T47D (cell line): ENCODE data around the gene IL1R2.

Source experiments
- DNase-seq, 2 experiments: peaks; one replicate each; pipeline versions ENCODE4 v3.0.0 to v3.0.0-alpha.2; 2011 to 2012; ENCODE audit warnings: low read depth in 1 of 2, low spot score in 1 of 2
- JUND ChIP-seq: IDR thresholded peaks from 2 replicates; pipeline ENCODE4 v1.6.1; 2012; ENCODE audit warnings: low read depth
- in situ Hi-C: cut with HindIII; loops from 2 replicates; pipeline ENCODE4 v1.10.0; 2016; ENCODE audit warnings: low sequenced_read_pairs, low pct_unique_long_range_greater_than_20kb

The IL1R2 gene

DNA sequence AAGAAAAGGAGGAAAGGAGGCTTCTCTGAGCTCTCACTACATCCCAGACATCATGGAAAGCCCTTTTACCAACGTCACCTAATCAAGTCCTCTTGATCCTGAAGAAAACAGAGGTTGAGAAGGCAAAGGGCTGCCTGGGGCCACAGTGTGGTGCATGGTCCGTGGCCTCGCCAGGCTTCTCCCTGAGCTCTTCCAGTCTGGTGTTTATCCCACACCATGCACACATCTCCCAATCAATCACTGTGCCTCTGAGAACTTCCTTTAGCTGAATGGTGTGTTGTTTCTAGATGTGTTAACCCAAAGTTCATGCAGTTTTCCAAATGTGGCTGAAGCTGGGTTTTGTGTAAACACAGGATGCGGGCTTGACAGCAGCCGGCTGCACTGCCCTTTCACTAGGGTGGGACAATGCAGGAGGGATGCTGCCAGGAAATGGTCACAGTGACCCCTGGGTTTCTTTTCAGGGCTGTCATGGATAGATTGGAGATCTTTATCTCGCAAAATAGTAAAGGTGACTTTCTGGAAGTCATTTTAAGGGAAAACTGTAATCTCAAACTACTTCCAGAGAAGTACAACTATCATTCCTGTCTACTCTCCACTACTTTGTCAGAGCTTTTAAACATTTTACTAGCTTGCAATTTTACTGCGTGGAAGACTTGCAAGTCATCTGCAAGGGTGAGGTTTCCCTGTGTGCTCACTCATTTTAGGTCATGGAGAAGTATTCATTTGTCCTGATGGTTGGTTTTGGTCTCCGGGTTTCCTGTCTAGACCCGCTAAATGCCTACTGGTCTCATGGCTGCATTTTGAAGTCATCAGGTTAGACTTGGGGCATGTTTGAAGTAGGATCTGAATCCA lies 54.6 kb downstream of the IL1R2 start:
- in situ Hi-C loops = no loop called here
- DNase-seq = no peak
- no peak for TF ChIP-seq JUND

GRCh38 chr2:102048465-102048864 lies 56.7 kb downstream of the IL1R2 start:
- DNase-seq = no peak
- in situ Hi-C loops = no loop called here
- no peak for TF ChIP-seq JUND

GRCh38 chr2:102049756-102050443 lies 58.1 kb downstream of the IL1R2 start:
- TF ChIP-seq JUND = no peak
- no peak for DNase-seq
- in situ Hi-C loops = no loop called here

DNA sequence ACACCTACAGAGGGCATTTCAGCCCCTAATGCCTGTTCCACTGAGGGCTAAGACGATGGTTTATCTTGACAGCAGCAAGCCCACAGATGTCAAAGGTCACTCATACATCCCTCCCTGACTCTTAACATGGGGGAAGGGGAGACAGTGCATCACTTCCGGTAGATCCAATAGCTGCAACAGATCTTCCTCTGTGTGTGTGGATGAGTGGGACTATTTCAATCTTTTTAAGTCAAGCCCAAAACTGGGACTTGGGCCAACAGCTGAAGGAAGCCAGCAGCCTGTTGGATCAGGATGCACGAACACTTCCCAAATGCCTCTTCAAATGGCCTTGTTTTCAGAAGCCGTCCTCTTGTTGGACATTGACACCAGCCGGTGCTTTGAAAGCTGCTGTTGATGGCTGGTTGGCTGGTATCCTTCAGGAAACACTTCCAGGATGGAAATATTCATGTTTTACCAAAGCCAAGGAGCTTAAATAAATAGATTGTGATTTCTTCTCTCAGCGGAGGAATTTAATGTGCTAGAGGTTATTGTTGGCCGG lies 59.2 kb downstream of the IL1R2 start:
- no peak for DNase-seq
- TF ChIP-seq JUND = no peak
- in situ Hi-C loops = no loop called here

DNA sequence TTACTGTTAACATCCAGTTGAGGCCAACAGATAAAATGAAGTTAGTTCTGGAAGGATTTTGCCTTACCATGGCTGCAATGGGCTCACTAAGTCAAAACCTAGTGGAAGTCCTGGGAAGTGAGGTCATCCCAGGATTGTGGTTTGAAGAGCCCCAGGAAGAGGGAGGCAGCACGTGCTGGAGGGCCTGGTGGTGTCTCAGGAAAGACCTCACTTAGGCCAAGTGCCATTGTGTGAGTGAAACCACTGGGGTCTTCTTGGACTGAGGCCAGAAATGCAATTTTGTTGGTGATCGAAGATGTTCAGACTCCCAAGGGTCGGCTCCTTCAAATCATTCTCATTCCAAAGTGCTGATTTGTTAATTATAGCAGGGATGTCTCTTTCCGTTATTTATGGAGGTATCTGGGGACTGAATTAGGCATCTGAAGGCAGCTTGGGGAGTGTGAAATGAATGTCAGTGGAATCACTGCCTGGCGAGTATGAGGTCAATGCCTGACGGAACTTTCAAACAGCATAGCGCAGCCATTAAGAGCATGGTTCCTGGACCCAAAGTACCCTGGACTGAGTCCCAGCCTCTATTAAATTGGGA lies 60.0 kb downstream of the IL1R2 start:
- DNase-seq = no peak
- in situ Hi-C loops = no loop called here
- no peak for TF ChIP-seq JUND

DNA sequence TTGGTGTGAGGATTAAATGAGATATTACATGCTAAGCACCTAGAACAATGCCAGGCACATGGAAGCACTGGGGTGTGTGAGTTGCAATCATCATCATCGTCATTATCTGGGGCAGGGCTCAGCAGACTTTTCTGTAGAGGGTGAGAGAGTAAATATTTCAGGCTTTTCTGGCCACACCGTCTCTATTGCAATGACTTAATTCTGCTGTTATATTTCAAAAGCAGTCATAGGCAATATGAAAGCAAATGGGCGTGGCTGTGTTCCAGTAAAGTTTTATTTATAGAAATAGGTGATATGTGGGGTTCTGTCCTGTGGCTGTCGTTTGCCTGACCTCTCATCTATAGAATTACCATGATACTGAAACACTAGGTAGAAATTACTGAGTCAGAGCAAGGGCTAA lies 60.6 kb downstream of the IL1R2 start:
- in situ Hi-C loops = no loop called here
- DNase-seq = no peak
- no peak for TF ChIP-seq JUND

DNA sequence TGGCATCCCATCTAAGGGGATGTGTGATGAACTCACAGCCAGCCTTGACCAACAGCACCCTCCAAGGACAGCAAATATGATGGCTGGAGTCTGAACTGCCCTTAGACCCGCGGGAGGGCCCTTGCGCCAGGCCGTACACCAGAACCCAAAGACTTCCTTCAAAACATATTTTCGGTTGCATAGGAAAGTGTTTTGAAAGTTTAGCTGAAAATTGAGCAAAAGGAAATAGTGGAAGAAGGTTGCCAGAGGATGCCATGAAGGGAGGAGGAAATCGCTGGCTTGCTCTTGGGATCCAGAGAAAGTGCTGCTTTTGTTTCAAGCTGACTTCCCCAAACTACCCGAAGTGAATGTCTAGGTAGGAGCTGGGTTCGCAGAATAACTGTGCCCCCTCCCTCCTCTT lies 61.3 kb downstream of the IL1R2 start:
- TF ChIP-seq JUND = no peak
- in situ Hi-C loops = no loop called here
- DNase-seq = no peak

GRCh38 chr2:102055346-102055990 lies 63.7 kb downstream of the IL1R2 start:
- DNase-seq = no peak
- in situ Hi-C loops = no loop called here
- no peak for TF ChIP-seq JUND

GRCh38 chr2:102056079-102056581 lies 64.4 kb downstream of the IL1R2 start:
- no peak for TF ChIP-seq JUND
- DNase-seq = no peak

DNA sequence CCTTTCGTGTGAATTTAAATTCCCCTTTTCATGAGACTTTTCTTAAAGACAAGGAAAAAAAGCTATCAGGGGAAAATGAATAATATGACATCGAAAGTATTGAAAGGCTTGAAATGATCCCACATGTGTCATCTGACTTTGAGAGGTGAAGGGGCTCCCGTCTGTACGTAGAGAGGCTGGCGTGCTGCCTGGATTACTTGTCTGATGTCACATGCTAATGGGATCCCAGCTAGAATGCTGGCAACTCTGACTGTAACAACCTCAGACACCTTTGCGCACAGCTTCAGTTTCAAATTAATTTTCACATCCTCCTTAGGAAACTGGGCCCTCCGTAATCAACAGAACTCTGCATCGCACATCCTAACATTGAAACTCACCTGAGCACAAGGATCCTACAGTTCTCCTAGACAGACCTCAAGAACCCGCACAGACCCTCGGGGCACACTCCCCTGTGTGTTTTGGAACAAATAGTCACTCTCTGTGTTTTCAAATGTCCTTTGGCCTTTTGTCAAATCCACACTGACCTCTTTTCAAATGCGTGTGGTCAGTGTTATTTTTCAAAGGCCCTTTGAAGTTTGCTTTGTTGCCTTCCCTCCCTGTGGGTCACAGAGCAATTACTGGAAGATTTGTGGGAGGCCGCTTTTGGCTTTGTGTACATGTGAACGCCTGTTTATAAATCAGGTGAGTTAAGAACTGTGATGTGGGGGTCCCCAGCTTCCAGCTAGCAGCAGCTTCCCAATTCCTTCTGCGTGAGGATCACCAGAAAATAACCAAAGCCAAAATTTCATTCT lies 65.9 kb downstream of the IL1R2 start:
- in situ Hi-C loops = no loop called here
- TF ChIP-seq JUND = no peak
- no peak for DNase-seq

More at GRCh38 chr2:102056079-102056581, 64.4 kb downstream of the IL1R2 start:
- in situ Hi-C loops = no loop called here

DNA sequence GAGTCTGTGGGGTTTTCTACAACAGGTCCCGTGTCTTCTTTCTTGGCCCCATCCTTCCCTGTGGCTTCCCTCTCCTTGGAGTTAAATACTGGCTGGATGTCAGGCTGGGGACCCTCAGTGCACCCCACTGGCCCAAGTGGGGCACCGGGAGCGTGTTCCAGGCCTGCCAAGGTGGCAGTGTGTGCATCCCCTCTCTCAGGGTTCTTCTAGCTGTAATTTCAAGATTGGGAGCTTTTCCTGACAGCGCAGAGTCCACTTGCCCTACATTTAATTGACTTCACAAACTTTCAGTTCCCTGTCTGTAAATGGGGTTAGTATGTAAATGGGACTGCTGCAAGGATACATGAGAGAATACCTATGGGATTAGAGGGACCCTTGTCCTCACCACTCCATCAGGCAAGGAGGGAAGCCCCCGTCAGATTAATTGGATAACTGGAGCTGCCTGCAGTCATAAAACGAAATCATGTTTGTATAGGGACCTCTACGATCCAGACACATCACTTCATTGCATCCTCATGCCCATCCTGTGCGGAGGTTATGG lies 66.6 kb downstream of the IL1R2 start:
- in situ Hi-C loops = no loop called here
- TF ChIP-seq JUND = no peak
- no peak for DNase-seq

GRCh38 chr2:102059151-102059550 lies 67.4 kb downstream of the IL1R2 start:
- TF ChIP-seq JUND = no peak
- in situ Hi-C loops = no loop called here
- peak in 1 of 2 experiments; percentile 6 for DNase-seq
